HepG2 (cell line): ENCODE data around the gene EFS. TPM values are rescaled to one million over a fixed set of nuclear protein-coding genes. Genes with fewer than 3 reads are reported as not detected.

ENCODE experiments used
- ATF4 ChIP-seq, 2 experiments: fragments of 450-650 bp in 1 of 2; sonication (generic) in 1 of 2; formaldehyde crosslinking; IDR thresholded peaks; 2 replicates each; pipeline versions ENCODE4 v1.5.0 to v1.8.0; 2020 to 2022; ENCODE audit warnings: mild to moderate bottlenecking in 1 of 2, missing genetic modification reagents in 1 of 2
- BRD4 ChIP-seq: sonication (generic); formaldehyde crosslinking; IDR thresholded peaks from 2 replicates; pipeline ENCODE4 v1.4.0; 2020; ENCODE audit warnings: missing genetic modification reagents
- CENPBD1 ChIP-seq: sonication (generic); formaldehyde crosslinking; IDR thresholded peaks from 2 replicates; pipeline ENCODE4 v1.8.0; 2022; ENCODE audit warnings: missing genetic modification reagents, low read depth, mild to moderate bottlenecking, borderline replicate concordance
- GABPB1 ChIP-seq: IDR thresholded peaks from 2 replicates; pipeline ENCODE4 v1.6.1; 2016; ENCODE audit warnings: mild to moderate bottlenecking, missing genetic modification reagents, moderate library complexity, missing compliant biosample characterization
- GATAD2A ChIP-seq: IDR thresholded peaks from 2 replicates; pipeline ENCODE4 v1.6.1; 2016
- POLR2AphosphoS2 ChIP-seq: IDR thresholded peaks from 2 replicates; pipeline ENCODE4 v1.6.1; 2011; ENCODE audit warnings: low read depth, low read length, improper control_type of control experiment
- TIGD3 ChIP-seq: sonication (generic); formaldehyde crosslinking; IDR thresholded peaks from 2 replicates; pipeline ENCODE4 v1.5.1; 2020; ENCODE audit warnings: mild to moderate bottlenecking, missing genetic modification reagents, borderline replicate concordance
- XRCC5 ChIP-seq: fragments of 200-400 bp; formaldehyde crosslinking; optimal IDR thresholded peaks from 2 replicates; pipeline ENCODE3; 2017; ENCODE audit warnings: mild to moderate bottlenecking, low read length
- ZNF646 ChIP-seq: sonication (generic); formaldehyde crosslinking; IDR thresholded peaks from 2 replicates; pipeline ENCODE4 v1.9.0; 2021; ENCODE audit warnings: mild to moderate bottlenecking, missing genetic modification reagents
- ZSCAN20 ChIP-seq: sonication (generic); formaldehyde crosslinking; IDR thresholded peaks from 2 replicates; pipeline ENCODE4 v1.4.0; 2020; ENCODE audit warnings: missing genetic modification reagents, mild to moderate bottlenecking, borderline replicate concordance
- ZSCAN30 ChIP-seq: sonication (generic); formaldehyde crosslinking; IDR thresholded peaks from 2 replicates; pipeline ENCODE4 v1.5.0; 2020; ENCODE audit warnings: mild to moderate bottlenecking, missing genetic modification reagents
- polyA plus RNA-seq, 8 experiments: library from polyadenylated mRNA; depleted of rRNA in 3 of 8; stranded (reverse) in 7 of 8; unstranded in 1 of 8; fragments of >200 nt; fragmentation: Illumina TruSeq in 4 of 8; extraction: Trizol in 4 of 8; gene quantifications; 2 replicates each; pipeline versions ENCODE4 v1.2.1 to v1.2.3, GENCODE V29; 2011 to 2016; ENCODE audit warnings: low read depth in 4 of 8, missing spikeins in 1 of 8, mixed read lengths in 1 of 8; ENCODE audit not compliant: insufficient read depth in 1 of 8
- total RNA-seq, 5 experiments: library from RNA; depleted of rRNA; stranded (reverse); fragments of >200 nt; fragmentation: Illumina TruSeq; extraction: Trizol; gene quantifications; 2 replicates each; pipeline ENCODE4 v1.2.3, GENCODE V29; 2016; ENCODE audit warnings: low read depth in 1 of 5
- TF ChIP-seq, protein P1 (sequence below): sonication (generic); formaldehyde crosslinking; IDR thresholded peaks from 2 replicates; pipeline ENCODE4 v1.8.0; 2022; ENCODE audit warnings: missing genetic modification reagents, mild to moderate bottlenecking, inconsistent platforms, borderline replicate concordance
- TF ChIP-seq, protein P2 (sequence below): sonication (generic); formaldehyde crosslinking; IDR thresholded peaks from 2 replicates; pipeline ENCODE4 v1.4.0; 2020; ENCODE audit warnings: missing genetic modification reagents
- TF ChIP-seq, protein P3 (sequence below): IDR thresholded peaks from 2 replicates; pipeline ENCODE4 v1.6.1; 2018; ENCODE audit warnings: missing genetic modification reagents, mild to moderate bottlenecking, missing compliant biosample characterization

Gene EFS
- total and polyA plus RNA-seq, 2 of the 13 experiments (the other 11 are each of a cell fraction or from before 2014, with no cell fraction given): not detected

GRCh38 chr14:23326491-23327332 is 38.3 kb downstream of the EFS start (continued):
- TF ChIP-seq ZNF646 (CRISPR knock-in tag) (no peak), ZSCAN30 (CRISPR knock-in tag) (no peak), POLR2AphosphoS2 (peak; percentile 94), ZSCAN20 (CRISPR knock-in tag) (no peak), TIGD3 (peak; percentile 80), BRD4 (CRISPR knock-in tag) (no peak), GABPB1 (CRISPR knock-in tag) (peak; percentile 23; the same call in 1 of the 2 replicates), GATAD2A (CRISPR knock-in tag) (no peak), CENPBD1 (CRISPR knock-in tag) (no peak), ATF4 (CRISPR knock-in tag; IDR thresholded peaks at IDR 0.05) (no peak; a peak in 1 of 4 replicates), XRCC5 (no peak)
- TF ChIP-seq, protein P1, sequence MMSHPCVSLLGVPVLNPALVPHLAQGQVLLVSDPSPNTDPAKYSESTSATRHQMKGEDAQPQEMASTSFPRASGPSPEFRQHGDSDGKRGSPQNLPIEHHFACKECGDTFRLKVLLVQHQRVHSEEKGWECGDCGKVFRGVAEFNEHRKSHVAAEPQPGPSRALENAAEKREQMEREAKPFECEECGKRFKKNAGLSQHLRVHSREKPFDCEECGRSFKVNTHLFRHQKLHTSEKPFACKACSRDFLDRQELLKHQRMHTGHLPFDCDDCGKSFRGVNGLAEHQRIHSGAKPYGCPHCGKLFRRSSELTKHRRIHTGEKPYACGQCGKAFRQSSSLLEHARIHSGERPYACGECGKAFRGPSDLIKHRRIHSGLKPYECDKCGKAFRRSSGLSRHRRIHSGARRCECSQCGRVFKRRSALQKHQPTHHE: no peak
- TF ChIP-seq, protein P2, sequence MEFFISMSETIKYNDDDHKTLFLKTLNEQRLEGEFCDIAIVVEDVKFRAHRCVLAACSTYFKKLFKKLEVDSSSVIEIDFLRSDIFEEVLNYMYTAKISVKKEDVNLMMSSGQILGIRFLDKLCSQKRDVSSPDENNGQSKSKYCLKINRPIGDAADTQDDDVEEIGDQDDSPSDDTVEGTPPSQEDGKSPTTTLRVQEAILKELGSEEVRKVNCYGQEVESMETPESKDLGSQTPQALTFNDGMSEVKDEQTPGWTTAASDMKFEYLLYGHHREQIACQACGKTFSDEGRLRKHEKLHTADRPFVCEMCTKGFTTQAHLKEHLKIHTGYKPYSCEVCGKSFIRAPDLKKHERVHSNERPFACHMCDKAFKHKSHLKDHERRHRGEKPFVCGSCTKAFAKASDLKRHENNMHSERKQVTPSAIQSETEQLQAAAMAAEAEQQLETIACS (CRISPR knock-in tag): no peak
- TF ChIP-seq, protein P3, sequence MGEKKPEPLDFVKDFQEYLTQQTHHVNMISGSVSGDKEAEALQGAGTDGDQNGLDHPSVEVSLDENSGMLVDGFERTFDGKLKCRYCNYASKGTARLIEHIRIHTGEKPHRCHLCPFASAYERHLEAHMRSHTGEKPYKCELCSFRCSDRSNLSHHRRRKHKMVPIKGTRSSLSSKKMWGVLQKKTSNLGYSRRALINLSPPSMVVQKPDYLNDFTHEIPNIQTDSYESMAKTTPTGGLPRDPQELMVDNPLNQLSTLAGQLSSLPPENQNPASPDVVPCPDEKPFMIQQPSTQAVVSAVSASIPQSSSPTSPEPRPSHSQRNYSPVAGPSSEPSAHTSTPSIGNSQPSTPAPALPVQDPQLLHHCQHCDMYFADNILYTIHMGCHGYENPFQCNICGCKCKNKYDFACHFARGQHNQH (CRISPR knock-in tag): no peak
